ENCODE data around the gene ROCK2.

Gene ROCK2

GRCh38 chr2:11158916-11159573, 185.4 kb downstream of the ROCK2 start:
- no peaks in the 10 kb centered on the region for H3K9me3 ChIP-seq (ENCODE audit: low read length)

DNA sequence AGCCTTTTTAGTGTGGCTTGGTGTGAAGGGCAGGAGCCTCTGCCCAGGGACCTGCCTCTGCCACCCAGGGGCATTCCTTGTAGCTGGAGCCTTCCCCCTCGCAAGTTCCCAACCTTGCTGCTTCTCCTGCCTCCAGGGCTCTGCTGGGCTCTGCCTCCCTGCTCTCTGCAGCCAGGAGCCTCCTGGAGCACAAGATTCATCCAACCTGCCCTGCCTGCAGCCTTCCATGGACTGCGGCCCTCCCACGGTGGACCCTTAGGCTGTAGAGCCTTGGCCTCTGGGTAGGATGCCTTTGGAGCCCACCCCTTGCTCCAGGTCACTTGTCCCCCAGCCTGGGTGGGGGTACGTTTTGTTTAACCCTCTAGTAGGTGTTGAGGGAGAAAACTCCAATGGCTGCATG, 186.7 kb downstream of the ROCK2 start:
- Histone ChIP-seq H3K9me3 (ENCODE audit: low read length) (no peaks in the 10 kb centered on the region), H3K36me3 (ENCODE audit: insufficient read depth, low read length) (no peaks in the 10 kb centered on the region), H3K27me3 (ENCODE audit: insufficient read depth, low read length) (no peaks in the 10 kb centered on the region), H2AFZ (ENCODE audit: low read depth, low read length) (no peak overlapping the region), H3K4me3 (ENCODE audit: low read length) (no peak overlapping the region), H3K4me1 (ENCODE audit: insufficient read depth, low read length) (peaks cover 6% of the 10 kb centered on the region)

More at GRCh38 chr2:11158916-11159573, 185.4 kb downstream of the ROCK2 start:
- H3K36me3 ChIP-seq (ENCODE audit: insufficient read depth, low read length), result no peaks in the 10 kb centered on the region
- H3K4me3 ChIP-seq (ENCODE audit: low read length), result no peak overlapping the region
- H2AFZ ChIP-seq (ENCODE audit: low read depth, low read length), result no peak overlapping the region
- H3K27me3 ChIP-seq (ENCODE audit: insufficient read depth, low read length), result no peaks in the 10 kb centered on the region
- peaks cover 6% of the 10 kb centered on the region for H3K4me1 ChIP-seq (ENCODE audit: insufficient read depth, low read length)

GRCh38 chr2:11157296-11157695, 187.1 kb downstream of the ROCK2 start:
- no peaks in the 10 kb centered on the region for H3K9me3 ChIP-seq (ENCODE audit: low read length)
- peaks cover 6% of the 10 kb centered on the region for H3K4me1 ChIP-seq (ENCODE audit: insufficient read depth, low read length)
- no peaks in the 10 kb centered on the region for H3K36me3 ChIP-seq (ENCODE audit: insufficient read depth, low read length)
- H3K4me3 ChIP-seq (ENCODE audit: low read length), result no peak overlapping the region
- no peaks in the 10 kb centered on the region for H3K27me3 ChIP-seq (ENCODE audit: insufficient read depth, low read length)
- H2AFZ ChIP-seq (ENCODE audit: low read depth, low read length), result no peak overlapping the region

DNA sequence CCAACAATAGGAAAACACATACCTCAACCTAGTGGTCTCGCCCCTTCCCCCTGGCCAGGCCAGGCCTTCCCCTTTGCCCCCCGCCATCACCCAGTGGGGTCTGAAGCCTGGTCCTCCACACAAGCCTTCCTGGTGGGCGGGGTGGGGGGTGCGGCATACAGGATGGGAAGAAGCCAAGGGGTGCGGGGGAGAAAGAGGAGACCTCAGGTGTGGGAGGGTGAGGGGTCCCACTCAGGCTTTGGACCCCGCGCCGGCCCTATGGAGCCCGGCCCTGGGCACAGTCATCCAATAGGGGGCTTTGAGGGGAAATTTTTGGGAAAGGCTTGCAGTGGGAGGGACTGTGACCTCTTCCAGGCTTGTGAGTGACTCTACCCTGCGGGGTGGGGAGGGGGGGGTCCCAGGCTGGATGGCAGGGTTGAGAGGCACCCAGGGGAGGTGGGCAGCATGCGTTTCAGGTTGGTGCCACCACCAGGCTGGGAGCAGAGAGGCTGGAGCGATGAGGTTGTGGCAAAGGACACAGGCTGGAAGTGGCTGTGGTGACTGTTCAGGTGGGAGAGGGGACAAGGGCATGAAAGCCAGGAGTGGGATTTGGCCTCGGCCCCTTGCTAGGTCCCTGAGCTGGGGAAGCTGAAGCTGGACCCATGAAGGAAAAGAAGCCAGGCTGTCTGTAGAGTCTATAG, 187.9 kb downstream of the ROCK2 start:
- Histone ChIP-seq H3K27me3 (ENCODE audit: insufficient read depth, low read length) (no peaks in the 10 kb centered on the region), H3K36me3 (ENCODE audit: insufficient read depth, low read length) (no peaks in the 10 kb centered on the region), H3K4me3 (ENCODE audit: low read length) (no peak overlapping the region), H3K9me3 (ENCODE audit: low read length) (no peaks in the 10 kb centered on the region), H2AFZ (ENCODE audit: low read depth, low read length) (no peak overlapping the region), H3K4me1 (ENCODE audit: insufficient read depth, low read length) (peaks cover 6% of the 10 kb centered on the region)

- Histone ChIP-seq H3K27me3 (ENCODE audit: insufficient read depth, low read length) (no peaks in the 10 kb centered on the region), H3K4me1 (ENCODE audit: insufficient read depth, low read length) (peaks cover 6% of the 10 kb centered on the region), H3K36me3 (ENCODE audit: insufficient read depth, low read length) (no peaks in the 10 kb centered on the region), H3K9me3 (ENCODE audit: low read length) (no peaks in the 10 kb centered on the region), H3K4me3 (ENCODE audit: low read length) (peak within 1 kb of the TSS; percentile 70), H2AFZ (ENCODE audit: low read depth, low read length) (peak within 1 kb of the TSS; percentile 85)
Observed at GRCh38 chr2:11155381-11156035, 188.9 kb downstream of the ROCK2 start, which contains the start of gene SLC66A3. SLC66A3 (plus strand) TSS chr2:11155467; CDS start chr2:11155547, 80 bp downstream.

GRCh38 chr2:11154923-11155380, 189.5 kb downstream of the ROCK2 start:
- peaks cover 6% of the 10 kb centered on the region for H3K4me1 ChIP-seq (ENCODE audit: insufficient read depth, low read length)
- no peaks in the 10 kb centered on the region for H3K27me3 ChIP-seq (ENCODE audit: insufficient read depth, low read length)
- no peaks in the 10 kb centered on the region for H3K36me3 ChIP-seq (ENCODE audit: insufficient read depth, low read length)
- H2AFZ ChIP-seq (ENCODE audit: low read depth, low read length), result peak overlapping the region; percentile 50
- H3K4me3 ChIP-seq (ENCODE audit: low read length), result peak overlapping the region; percentile 54
- no peaks in the 10 kb centered on the region for H3K9me3 ChIP-seq (ENCODE audit: low read length)

DNA sequence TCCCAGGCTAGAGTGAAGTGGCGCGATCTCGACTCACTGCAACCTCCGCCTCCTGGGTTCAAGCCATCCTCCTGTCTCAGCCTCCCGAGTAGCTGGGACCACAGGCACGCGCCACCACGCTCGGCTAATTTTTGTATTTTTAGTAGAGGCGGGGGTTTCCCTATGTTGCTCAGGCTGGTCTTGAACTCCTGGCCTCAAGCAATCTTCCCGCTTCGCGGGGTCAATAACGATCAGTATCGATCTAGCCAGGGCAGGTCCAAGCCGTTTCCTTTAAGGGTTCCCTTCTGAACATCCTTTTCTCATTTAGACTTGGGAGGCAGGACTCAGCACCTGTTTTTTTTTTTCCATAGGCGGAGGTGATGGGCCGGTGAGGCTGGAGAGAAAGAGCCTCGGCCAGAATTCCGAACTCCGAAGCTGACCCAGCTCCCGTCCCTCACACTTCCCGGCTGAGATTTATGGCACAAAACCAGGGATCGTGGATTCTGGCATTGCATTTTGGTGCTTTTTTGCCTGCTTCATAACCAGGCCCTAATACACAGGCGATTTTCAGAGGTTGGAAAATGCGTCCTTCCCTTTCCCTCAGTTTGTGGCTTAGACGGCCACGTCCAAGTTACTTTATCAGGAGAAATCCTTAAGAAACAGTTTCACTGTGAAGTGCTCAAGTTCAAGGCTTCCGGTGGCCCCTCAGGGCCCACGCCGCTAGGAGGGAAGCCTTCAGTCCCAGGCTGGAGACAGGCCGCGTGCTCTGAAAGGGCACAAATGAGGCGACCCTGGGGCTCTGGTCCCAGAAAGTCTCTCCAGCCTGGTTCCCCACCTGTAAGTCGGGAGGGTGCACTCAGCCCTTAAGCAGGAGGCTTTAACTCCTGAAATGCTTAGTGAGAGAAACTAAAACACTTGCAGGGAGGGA, 190.2 kb downstream of the ROCK2 start:
- H3K36me3 ChIP-seq (ENCODE audit: insufficient read depth, low read length), result no peaks in the 10 kb centered on the region
- peak overlapping the region; percentile 54 for H3K4me3 ChIP-seq (ENCODE audit: low read length)
- peak overlapping the region; percentile 50 for H2AFZ ChIP-seq (ENCODE audit: low read depth, low read length)
- no peaks in the 10 kb centered on the region for H3K9me3 ChIP-seq (ENCODE audit: low read length)
- H3K27me3 ChIP-seq (ENCODE audit: insufficient read depth, low read length), result no peaks in the 10 kb centered on the region
- H3K4me1 ChIP-seq (ENCODE audit: insufficient read depth, low read length), result peaks cover 6% of the 10 kb centered on the region

GRCh38 chr2:11152591-11152990, 191.8 kb downstream of the ROCK2 start:
- H3K4me1 ChIP-seq (ENCODE audit: insufficient read depth, low read length), result peaks cover 6% of the 10 kb centered on the region
- H3K36me3 ChIP-seq (ENCODE audit: insufficient read depth, low read length), result no peaks in the 10 kb centered on the region
- no peaks in the 10 kb centered on the region for H3K9me3 ChIP-seq (ENCODE audit: low read length)
- H3K27me3 ChIP-seq (ENCODE audit: insufficient read depth, low read length), result no peaks in the 10 kb centered on the region
- no peak overlapping the region for H3K4me3 ChIP-seq (ENCODE audit: low read length)
- H2AFZ ChIP-seq (ENCODE audit: low read depth, low read length), result no peak overlapping the region

GRCh38 chr2:11147263-11147662, 197.2 kb downstream of the ROCK2 start:
- Histone ChIP-seq H3K9me3 (ENCODE audit: low read length) (no peaks in the 10 kb centered on the region), H3K4me3 (ENCODE audit: low read length) (no peak overlapping the region), H3K36me3 (ENCODE audit: insufficient read depth, low read length) (no peaks in the 10 kb centered on the region), H2AFZ (ENCODE audit: low read depth, low read length) (no peak overlapping the region), H3K4me1 (ENCODE audit: insufficient read depth, low read length) (no peaks in the 10 kb centered on the region), H3K27me3 (ENCODE audit: insufficient read depth, low read length) (no peaks in the 10 kb centered on the region)

DNA sequence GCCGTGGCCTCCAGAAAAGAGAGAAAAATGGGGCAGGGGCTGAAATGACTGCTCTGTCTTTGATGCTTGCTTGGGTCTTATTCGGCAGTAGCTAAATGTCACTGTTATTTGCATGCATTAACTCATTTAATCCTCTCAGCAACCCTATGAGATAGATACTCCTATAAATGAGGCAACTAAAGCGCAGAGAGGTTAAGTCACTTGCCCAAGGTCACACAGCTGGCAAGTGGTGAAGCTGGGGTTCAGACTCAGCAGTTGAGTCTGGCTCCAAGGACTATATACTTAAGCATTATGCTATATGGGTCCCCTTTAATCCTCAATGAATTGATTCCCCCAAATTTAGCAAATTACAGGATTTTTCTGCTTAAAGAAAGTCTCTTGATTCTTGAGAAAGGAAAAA, 198.4 kb downstream of the ROCK2 start:
- H3K4me3 ChIP-seq (ENCODE audit: low read length), result no peak overlapping the region

DNA sequence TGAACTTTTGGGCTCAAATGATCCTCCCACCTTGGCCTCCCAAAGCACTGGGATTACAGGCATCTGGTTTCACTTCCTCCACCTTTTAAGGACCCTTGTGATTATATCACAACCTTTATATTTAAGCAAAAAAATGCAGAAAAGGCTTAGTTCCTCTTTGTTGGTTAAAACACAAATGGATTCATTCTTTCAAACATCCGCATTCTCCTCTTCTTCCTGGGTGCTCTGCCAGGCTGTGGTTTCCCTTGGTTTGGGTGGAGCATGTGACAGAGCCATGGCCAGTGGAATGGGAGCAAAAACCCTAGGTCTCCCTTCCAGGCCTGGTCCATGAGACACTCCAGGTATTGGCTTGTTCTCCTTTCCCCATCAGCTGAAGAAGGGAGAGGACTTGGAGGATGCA, 199.1 kb downstream of the ROCK2 start:
- H3K27me3 ChIP-seq (ENCODE audit: insufficient read depth, low read length), result no peaks in the 10 kb centered on the region
- H2AFZ ChIP-seq (ENCODE audit: low read depth, low read length), result no peak overlapping the region
- no peaks in the 10 kb centered on the region for H3K4me1 ChIP-seq (ENCODE audit: insufficient read depth, low read length)
- H3K36me3 ChIP-seq (ENCODE audit: insufficient read depth, low read length), result no peaks in the 10 kb centered on the region
- H3K4me3 ChIP-seq (ENCODE audit: low read length), result no peak overlapping the region
- H3K9me3 ChIP-seq (ENCODE audit: low read length), result no peaks in the 10 kb centered on the region

More for the DNA sequence above, 198.4 kb downstream of the ROCK2 start:
- Histone ChIP-seq H3K9me3 (ENCODE audit: low read length) (no peaks in the 10 kb centered on the region), H3K27me3 (ENCODE audit: insufficient read depth, low read length) (no peaks in the 10 kb centered on the region), H3K4me1 (ENCODE audit: insufficient read depth, low read length) (no peaks in the 10 kb centered on the region), H3K36me3 (ENCODE audit: insufficient read depth, low read length) (no peaks in the 10 kb centered on the region), H2AFZ (ENCODE audit: low read depth, low read length) (no peak overlapping the region)

DNA sequence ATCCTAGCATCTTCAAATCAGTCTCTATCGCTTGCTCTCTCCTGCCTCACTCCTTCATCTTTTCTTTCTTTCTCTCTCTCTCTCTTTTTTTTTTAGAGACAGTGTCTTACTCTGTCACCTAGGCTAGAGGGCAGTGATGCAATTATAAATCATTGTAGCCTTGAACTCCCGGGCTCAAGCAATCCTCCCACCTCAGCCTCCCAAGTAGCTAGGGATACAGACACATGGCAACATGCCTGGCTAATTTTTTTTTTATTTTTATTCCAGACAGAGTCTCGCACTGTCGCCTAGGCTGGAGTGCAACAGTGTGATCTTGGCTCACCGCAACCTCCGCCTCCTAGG, 199.7 kb downstream of the ROCK2 start:
- Histone ChIP-seq H3K4me3 (ENCODE audit: low read length) (no peak overlapping the region), H2AFZ (ENCODE audit: low read depth, low read length) (no peak overlapping the region), H3K9me3 (ENCODE audit: low read length) (no peaks in the 10 kb centered on the region), H3K36me3 (ENCODE audit: insufficient read depth, low read length) (no peaks in the 10 kb centered on the region), H3K4me1 (ENCODE audit: insufficient read depth, low read length) (no peaks in the 10 kb centered on the region), H3K27me3 (ENCODE audit: insufficient read depth, low read length) (no peaks in the 10 kb centered on the region)
